GM12865 (cell line): ENCODE measurements around the gene LCORL.

ENCODE experiments used
- DNase-seq: peaks from one replicate; pipeline ENCODE4 v3.0.0; 2010; ENCODE audit warnings: low read depth
- H3K4me3 ChIP-seq: 2 replicates; pipeline ENCODE4 v1.5.1; 2011; ENCODE audit warnings: mild to moderate bottlenecking, low read depth, low read length, control low read depth
- CTCF ChIP-seq: IDR thresholded peaks from 2 replicates; pipeline ENCODE4 v1.5.1; 2011; ENCODE audit warnings: low read length, control low read depth, low read depth, inconsistent platforms; ENCODE audit not compliant: insufficient read depth; ENCODE audit errors: missing control alignments

Gene LCORL

GRCh38 chr4:17920681-17921080 lies 100.9 kb downstream of the LCORL start:
- DNase-seq = no peak
- TF ChIP-seq CTCF = no peak
- H3K4me3 ChIP-seq = no peak overlapping the region

GRCh38 chr4:17915439-17915838 lies 106.1 kb downstream of the LCORL start:
- no peak for TF ChIP-seq CTCF
- H3K4me3 ChIP-seq = no peak overlapping the region
- no peak for DNase-seq

- H3K4me3 ChIP-seq = no peak overlapping the region
- DNase-seq = no peak
- no peak for TF ChIP-seq CTCF
These were observed 109.5 kb downstream of the LCORL start for GRCh38 chr4:17912011-17912410.

GRCh38 chr4:17911608-17912007 lies 109.9 kb downstream of the LCORL start:
- DNase-seq = no peak
- H3K4me3 ChIP-seq = no peak overlapping the region
- TF ChIP-seq CTCF = no peak

GRCh38 chr4:17898553-17899055 lies 123.0 kb downstream of the LCORL start:
- H3K4me3 ChIP-seq = no peak overlapping the region
- no peak for TF ChIP-seq CTCF
- DNase-seq = no peak

GRCh38 chr4:17895481-17895880 lies 126.1 kb downstream of the LCORL start:
- DNase-seq = no peak
- no peak for TF ChIP-seq CTCF
- H3K4me3 ChIP-seq = no peak overlapping the region

GRCh38 chr4:17894421-17894820 lies 127.1 kb downstream of the LCORL start:
- no peak for DNase-seq
- no peak overlapping the region for H3K4me3 ChIP-seq
- TF ChIP-seq CTCF = no peak
